ENCODE data around the gene ACSS1. TPM values are rescaled to one million over a fixed set of nuclear protein-coding genes. Genes with fewer than 3 reads are reported as not detected.

ACSS1 gene
- total RNA-seq, 1 donor from 2014 or later = 19.5 TPM

GRCh38 chr20:24961384-24962181 lies 96.4 kb downstream of the ACSS1 start:
- H3K27ac ChIP-seq = no peak overlapping the region
- H3K36me3 ChIP-seq = peaks cover 45 to 69% of the 10 kb centered on the region in 2 donors
- peak in 1 of 2 donors; percentile 24 for DNase-seq (ENCODE audit: low spot score in 2 of 2)
- no peaks in the 10 kb centered on the region for H3K27me3 ChIP-seq
- no peak overlapping the region for H3K4me3 ChIP-seq
- intact Hi-C loops (cut with DNase I) = no loop called here
- H3K9me3 ChIP-seq = no peaks in the 10 kb centered on the region
- H3K4me1 ChIP-seq = no peaks in the 10 kb centered on the region
- no peak for TF ChIP-seq CTCF (IDR thresholded peaks at IDR 0.05)

- H3K9me3 ChIP-seq = no peaks in the 10 kb centered on the region
- H3K27me3 ChIP-seq = no peaks in the 10 kb centered on the region
- no peak for DNase-seq (ENCODE audit: low spot score in 2 of 2)
- H3K4me3 ChIP-seq = no peak overlapping the region
- peaks cover 38 to 64% of the 10 kb centered on the region in 2 donors for H3K36me3 ChIP-seq
- TF ChIP-seq CTCF (IDR thresholded peaks at IDR 0.05) = no peak
- no peaks in the 10 kb centered on the region for H3K4me1 ChIP-seq
- H3K27ac ChIP-seq = no peak overlapping the region
- intact Hi-C loops (cut with DNase I) = no loop called here
Observed at GRCh38 chr20:24960861-24961260, 97.1 kb downstream of the ACSS1 start.

- peak in 1 of 2 donors; percentile 54 for DNase-seq (ENCODE audit: low spot score in 2 of 2)
- Histone ChIP-seq H3K9me3 (no peaks in the 10 kb centered on the region), H3K36me3 (peaks cover 33 to 59% of the 10 kb centered on the region in 2 donors), H3K27ac (peak overlapping the region in 1 of 2 donors; percentile 8), H3K4me1 (no peaks in the 10 kb centered on the region), H3K27me3 (no peaks in the 10 kb centered on the region), H3K4me3 (no peak overlapping the region)
- intact Hi-C loops (cut with DNase I) = no loop called here
- no peak for TF ChIP-seq CTCF (IDR thresholded peaks at IDR 0.05)
Observed at GRCh38 chr20:24960302-24960801, 97.6 kb downstream of the ACSS1 start.

GRCh38 chr20:24959591-24960301 lies 98.2 kb downstream of the ACSS1 start:
- peaks cover 30 to 54% of the 10 kb centered on the region in 2 donors for H3K36me3 ChIP-seq
- intact Hi-C loops (cut with DNase I) = no loop called here

More at GRCh38 chr20:24959591-24960301, 98.2 kb downstream of the ACSS1 start:
- Histone ChIP-seq H3K27ac (peak overlapping the region in 1 of 2 donors; percentile 8), H3K9me3 (no peaks in the 10 kb centered on the region), H3K27me3 (no peaks in the 10 kb centered on the region), H3K4me1 (no peaks in the 10 kb centered on the region), H3K4me3 (no peak overlapping the region)
- DNase-seq (ENCODE audit: low spot score in 2 of 2) = peak in 1 of 2 donors; percentile 53
- no peak for TF ChIP-seq CTCF (IDR thresholded peaks at IDR 0.05)

Data from ascending aorta (tissue), 2 donors.